GM06990 (cell line): ENCODE measurements around the gene NLRP7.
A peak's percentile ranks its signal among the peaks of the same experiment; 100 is the strongest.

Experiments used
- DNase-seq: peaks from one replicate; pipeline ENCODE4 v3.0.0-alpha.2; 2011; ENCODE audit not compliant: insufficient read length; ENCODE audit errors: extremely low read depth
- H3K27me3 ChIP-seq: replicated peaks from 2 replicates; pipeline ENCODE4 v1.6.0; 2011; ENCODE audit warnings: low read length; ENCODE audit not compliant: control insufficient read depth, insufficient read depth
- H3K36me3 ChIP-seq: 2 replicates; pipeline ENCODE4 v1.5.1; 2011; ENCODE audit warnings: low read length; ENCODE audit not compliant: control insufficient read depth, insufficient read depth
- H3K4me3 ChIP-seq: replicated peaks from 2 replicates; pipeline ENCODE4 v1.5.1; 2011; ENCODE audit warnings: low read depth, mild to moderate bottlenecking, control low read depth, low read length
- CTCF ChIP-seq: IDR thresholded peaks from 2 replicates; pipeline ENCODE4 v1.5.1; 2011; ENCODE audit warnings: low read length, control low read depth, mild to moderate bottlenecking, inconsistent platforms; ENCODE audit not compliant: insufficient read depth, poor library complexity, severe bottlenecking

The NLRP7 gene

GRCh38 chr19:54938906-54939305, 8.4 kb downstream of the NLRP7 start:
- no peak for DNase-seq
- H3K36me3 ChIP-seq = no peaks in the 10 kb centered on the region
- no peak overlapping the region for H3K4me3 ChIP-seq

GRCh38 chr19:54937926-54938325, 9.4 kb downstream of the NLRP7 start:
- no peak for TF ChIP-seq CTCF
- Histone ChIP-seq H3K4me3 (no peak overlapping the region), H3K36me3 (no peaks in the 10 kb centered on the region), H3K27me3 (no peaks in the 10 kb centered on the region)
- DNase-seq = peak; percentile 68

More at GRCh38 chr19:54938906-54939305, 8.4 kb downstream of the NLRP7 start:
- H3K27me3 ChIP-seq = no peaks in the 10 kb centered on the region
- TF ChIP-seq CTCF = no peak

- Histone ChIP-seq H3K27me3 (no peaks in the 10 kb centered on the region), H3K4me3 (no peak overlapping the region), H3K36me3 (no peaks in the 10 kb centered on the region)
- no peak for TF ChIP-seq CTCF
- DNase-seq = no peak
Measured at GRCh38 chr19:54928299-54928698, 19.0 kb downstream of the NLRP7 start.

DNA sequence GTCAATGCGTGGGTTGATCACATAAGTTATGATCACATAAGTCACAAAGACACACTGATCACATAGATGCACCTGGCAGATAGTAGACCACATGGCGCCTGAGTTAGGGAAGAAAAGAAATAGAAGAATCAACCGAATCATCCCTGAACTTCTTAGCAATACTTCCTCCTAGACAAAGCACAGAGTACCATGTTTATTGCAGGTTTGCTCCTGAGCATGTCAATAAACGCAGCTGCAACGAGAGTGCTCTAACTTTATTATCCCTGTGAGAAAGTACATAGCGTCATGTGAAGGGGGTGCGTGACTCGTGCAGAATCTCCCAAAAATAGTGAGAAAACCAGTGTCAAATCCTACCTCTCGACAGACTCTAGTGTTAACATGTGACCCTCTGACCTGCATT, 24.1 kb downstream of the NLRP7 start:
- no peak for TF ChIP-seq CTCF
- no peaks in the 10 kb centered on the region for H3K36me3 ChIP-seq

DNA sequence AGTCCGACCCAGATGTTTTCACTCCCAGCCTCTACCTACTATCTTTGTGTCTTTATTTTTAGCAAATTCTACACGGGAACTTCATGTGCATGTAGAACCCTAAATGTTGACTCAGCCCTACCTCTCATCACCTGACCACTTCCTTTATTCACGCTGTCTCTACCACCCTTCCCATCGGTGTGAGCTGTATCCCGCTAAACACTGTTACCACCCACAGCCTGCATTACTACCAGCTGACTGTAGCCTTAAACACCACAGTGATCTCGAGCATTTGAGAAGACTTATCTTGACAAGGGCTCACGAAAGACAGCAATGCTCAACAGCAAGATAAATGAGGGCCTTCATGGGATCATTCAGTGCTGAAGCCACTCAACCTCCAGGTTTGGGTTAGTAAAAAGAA, 26.2 kb downstream of the NLRP7 start:
- Histone ChIP-seq H3K4me3 (no peak overlapping the region), H3K27me3 (no peaks in the 10 kb centered on the region), H3K36me3 (no peaks in the 10 kb centered on the region)
- no peak for TF ChIP-seq CTCF
- DNase-seq = no peak

More for the DNA sequence above, 24.1 kb downstream of the NLRP7 start:
- DNase-seq = no peak
- Histone ChIP-seq H3K4me3 (no peak overlapping the region), H3K27me3 (no peaks in the 10 kb centered on the region)
